Panc1 (cell line): Measurements from ENCODE around the gene LRRC8C. TPM values are rescaled to one million over a fixed set of nuclear protein-coding genes. Genes with fewer than 3 reads are reported as not detected.

Experiments
- ATAC-seq: fragments of 200-7000 bp; cut with Tn5 transposase; 2 replicates; pipeline ENCODE4 v1.9.1; 2020; ENCODE audit warnings: mild to moderate bottlenecking, moderate library complexity
- BruUV-seq: library from RNA; stranded (reverse); fragments of 400-500 nt; replicated peaks from 2 replicates; lab custom pipeline; 2021; lab: Mats Ljungman, UMichigan
- CTCF ChIA-PET: fragments of 300-600 bp; sonication (Branson Sonifier 250); formaldehyde crosslinking; loops from one replicate; lab custom pipeline; 2022; ENCODE audit warnings: antibody characterized with exemption; lab: Charles Lee
- POLR2A ChIA-PET: fragments of 300-600 bp; sonication (Branson Sonifier 250); formaldehyde crosslinking; loops from one replicate; lab custom pipeline; 2022; ENCODE audit warnings: antibody characterized with exemption; lab: Charles Lee
- DNase-seq: peaks from one replicate; pipeline ENCODE4 v3.0.0-alpha.2; 2010; ENCODE audit warnings: low read depth, low spot score
- H3K27ac ChIP-seq: 2 replicates; pipeline ENCODE4 v1.5.1; 2011; ENCODE audit warnings: mild to moderate bottlenecking, low read length, inconsistent platforms
- H3K27me3 ChIP-seq: fragments of 200-500 bp; sonication (Bioruptor generic); 2 replicates; pipeline ENCODE4 v1.6.0; 2014; ENCODE audit warnings: low read length, inconsistent platforms; ENCODE audit not compliant: control insufficient read depth, insufficient read depth
- H3K36me3 ChIP-seq: fragments of 200-500 bp; sonication (Bioruptor generic); 2 replicates; pipeline ENCODE4 v1.5.1; 2014; ENCODE audit warnings: inconsistent platforms, mild to moderate bottlenecking, low read length, moderate library complexity; ENCODE audit not compliant: control insufficient read depth, insufficient read depth
- H3K4me1 ChIP-seq: 2 replicates; pipeline ENCODE4 v1.5.1; 2011; ENCODE audit warnings: inconsistent platforms, mild to moderate bottlenecking, low read length, moderate library complexity; ENCODE audit not compliant: control insufficient read depth, insufficient read depth
- H3K4me3 ChIP-seq, 2 experiments: 2 replicates each; pipeline ENCODE4 v1.5.1; 2011 to 2012; ENCODE audit warnings: low read depth in 2 of 2, low read length in 2 of 2, mild to moderate bottlenecking in 2 of 2, inconsistent platforms in 1 of 2, moderate library complexity in 1 of 2
- H3K9me3 ChIP-seq: fragments of 200-500 bp; sonication (Bioruptor generic); 2 replicates; pipeline ENCODE4 v1.5.1; 2014; ENCODE audit warnings: low read depth, mild to moderate bottlenecking, inconsistent platforms, low read length, moderate library complexity; ENCODE audit not compliant: control insufficient read depth, insufficient read depth
- POLR2AphosphoS5 ChIP-seq: IDR thresholded peaks from 2 replicates; pipeline ENCODE4 v1.6.1; 2012; ENCODE audit warnings: mild to moderate bottlenecking, low read depth, low read length, moderate library complexity
- REST ChIP-seq, 2 experiments: IDR thresholded peaks; 2 replicates each; pipeline ENCODE4 v1.6.1; 2011 to 2012; ENCODE audit warnings: low read depth in 2 of 2, control low read depth in 1 of 2, low read length in 1 of 2, mild to moderate bottlenecking in 1 of 2, moderate library complexity in 1 of 2; ENCODE audit not compliant: insufficient read depth in 1 of 2
- SIN3A ChIP-seq: IDR thresholded peaks from 2 replicates; pipeline ENCODE4 v1.6.1; 2012; ENCODE audit warnings: low read depth, mild to moderate bottlenecking, low read length, moderate library complexity, borderline replicate concordance; ENCODE audit not compliant: insufficient read depth
- TCF7L2 ChIP-seq: IDR thresholded peaks from 2 replicates; pipeline ENCODE4 v1.6.1; 2011; ENCODE audit warnings: mild to moderate bottlenecking, low read depth, low read length, inconsistent platforms
- in situ Hi-C: cut with HindIII; loops from 2 replicates; pipeline ENCODE4 v1.10.0; 2016; ENCODE audit warnings: low sequenced_read_pairs, low pct_unique_long_range_greater_than_20kb
- intact Hi-C: fragments of 100-400 bp; cut with micrococcal nuclease; formaldehyde crosslinking; loops from one replicate; pipeline ENCODE4 v1.10.0; 2022; ENCODE audit not compliant: unreplicated experiment
- total RNA-seq: library from RNA; stranded (reverse); gene quantifications from one replicate; pipeline ENCODE4 v1.2.1, GENCODE V29; 2021; ENCODE audit not compliant: unreplicated experiment
- TF ChIP-seq, protein P1 (sequence below): fragments of 450-650 bp; IDR thresholded peaks from 2 replicates; pipeline ENCODE4 v1.5.1; 2017; ENCODE audit warnings: mild to moderate bottlenecking

The LRRC8C gene
- total RNA-seq, 1 experiment from 2014 or later, result 17.1 TPM

DNA sequence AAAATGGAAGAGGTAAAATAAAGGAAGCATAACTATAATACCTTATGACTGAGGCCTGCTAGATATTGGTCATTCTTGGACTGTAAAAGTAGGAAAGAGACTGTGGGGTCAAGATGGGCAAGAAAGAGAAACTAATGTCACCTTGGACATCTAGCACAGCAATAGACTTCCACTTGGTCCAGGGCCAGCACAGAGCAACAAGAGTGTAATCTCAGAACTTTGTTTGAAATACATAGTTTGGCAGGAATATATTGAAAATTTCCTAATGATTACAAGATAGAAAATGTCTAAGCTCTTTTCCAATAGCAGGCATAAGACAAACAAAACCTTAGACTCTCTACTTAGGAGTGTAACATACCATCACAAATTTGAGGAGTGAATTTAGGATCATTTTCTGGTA, 4.6 kb downstream of the LRRC8C start:
- in situ Hi-C loops (no loop called here), intact Hi-C loops (loop anchor here (5.0 kb wide), 1 partner anchor 40 kb away; no protein-coding TSS in a partner anchor)
- peaks cover 33% of the 10 kb centered on the region for H3K4me1 ChIP-seq
- TF ChIP-seq POLR2AphosphoS5 (no peak), SIN3A (no peak), TCF7L2 (no peak), REST (IDR thresholded peaks at IDR 0.05; ENCODE audit: insufficient read depth in 1 of 2, low read depth in 2 of 2, low read length in 1 of 2) (no peak)
- TF ChIP-seq, protein P1, sequence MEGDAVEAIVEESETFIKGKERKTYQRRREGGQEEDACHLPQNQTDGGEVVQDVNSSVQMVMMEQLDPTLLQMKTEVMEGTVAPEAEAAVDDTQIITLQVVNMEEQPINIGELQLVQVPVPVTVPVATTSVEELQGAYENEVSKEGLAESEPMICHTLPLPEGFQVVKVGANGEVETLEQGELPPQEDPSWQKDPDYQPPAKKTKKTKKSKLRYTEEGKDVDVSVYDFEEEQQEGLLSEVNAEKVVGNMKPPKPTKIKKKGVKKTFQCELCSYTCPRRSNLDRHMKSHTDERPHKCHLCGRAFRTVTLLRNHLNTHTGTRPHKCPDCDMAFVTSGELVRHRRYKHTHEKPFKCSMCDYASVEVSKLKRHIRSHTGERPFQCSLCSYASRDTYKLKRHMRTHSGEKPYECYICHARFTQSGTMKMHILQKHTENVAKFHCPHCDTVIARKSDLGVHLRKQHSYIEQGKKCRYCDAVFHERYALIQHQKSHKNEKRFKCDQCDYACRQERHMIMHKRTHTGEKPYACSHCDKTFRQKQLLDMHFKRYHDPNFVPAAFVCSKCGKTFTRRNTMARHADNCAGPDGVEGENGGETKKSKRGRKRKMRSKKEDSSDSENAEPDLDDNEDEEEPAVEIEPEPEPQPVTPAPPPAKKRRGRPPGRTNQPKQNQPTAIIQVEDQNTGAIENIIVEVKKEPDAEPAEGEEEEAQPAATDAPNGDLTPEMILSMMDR, result no peak
- no TSS peak for BruUV-seq
- no peaks in the 10 kb centered on the region for H3K9me3 ChIP-seq
- no peak for DNase-seq
- H3K4me3 ChIP-seq, result no peak overlapping the region
- ChIA-PET POLR2A (no interaction called here), CTCF (interaction anchor here (1.0 kb wide), 1 partner anchor 656 kb away, joined by 3 read pairs; no protein-coding TSS in a partner anchor)
- no peak overlapping the region; the same call in 1 of the 2 replicates for H3K27ac ChIP-seq
- no peaks in the 10 kb centered on the region for H3K36me3 ChIP-seq
- H3K27me3 ChIP-seq, result no peaks in the 10 kb centered on the region
- no peak for ATAC-seq

GRCh38 chr1:89640440-89640839, 7.5 kb downstream of the LRRC8C start:
- no peak for ATAC-seq
- Histone ChIP-seq H3K27ac (no peak overlapping the region), H3K4me3 (no peak overlapping the region), H3K9me3 (peaks cover 4% of the 10 kb centered on the region; the same call in 1 of the 2 replicates), H3K27me3 (no peaks in the 10 kb centered on the region), H3K4me1 (peaks cover 21% of the 10 kb centered on the region), H3K36me3 (no peaks in the 10 kb centered on the region)
- DNase-seq, result no peak
- intact Hi-C loops, result no loop called here
- in situ Hi-C loops, result no loop called here
- ChIA-PET POLR2A (no interaction called here), CTCF (no interaction called here)
- TF ChIP-seq TCF7L2 (no peak), SIN3A (no peak), POLR2AphosphoS5 (no peak), REST (IDR thresholded peaks at IDR 0.05; ENCODE audit: insufficient read depth in 1 of 2, low read depth in 2 of 2, low read length in 1 of 2) (no peak)
- TF ChIP-seq, protein P1, result no peak
- BruUV-seq, result no TSS peak
